IMR-90 (cell line): ENCODE data around the gene ONECUT1. TPM values are rescaled to one million over a fixed set of nuclear protein-coding genes. Genes with fewer than 3 reads are reported as not detected.

Source experiments
- ATAC-seq: fragments of 200-7000 bp; cut with Tn5 transposase; 2 replicates; pipeline ENCODE4 v1.9.1; 2020; ENCODE audit warnings: low read depth, mild to moderate bottlenecking, moderate library complexity
- BruUV-seq: library from RNA; stranded (reverse); fragments of 400-500 nt; replicated peaks from 2 replicates; lab custom pipeline; 2021; lab: Mats Ljungman, UMichigan
- CTCF ChIA-PET: fragments of 300-600 bp; formaldehyde crosslinking; extraction: SDS; loops from one replicate; lab custom pipeline; 2021; ENCODE audit warnings: antibody characterized with exemption; lab: Yijun Ruan, JAX
- POLR2A ChIA-PET: fragments of 300-600 bp; sonication (Branson Sonifier 250); formaldehyde crosslinking; loops from one replicate; lab custom pipeline; 2022; ENCODE audit warnings: antibody characterized with exemption; ENCODE audit not compliant: unreplicated experiment; lab: Charles Lee
- DNase-seq: peaks from one replicate; pipeline ENCODE4 v3.0.0; 2013
- H2AFZ ChIP-seq: replicated peaks from 2 replicates; pipeline ENCODE3; 2013; ENCODE audit warnings: low read length, mild to moderate bottlenecking; ENCODE audit not compliant: poor library complexity
- H2AK5ac ChIP-seq: 2 replicates; pipeline ENCODE4 v1.6.1; 2013; ENCODE audit warnings: low read depth, low read length, inconsistent platforms
- H2AK9ac ChIP-seq: replicated peaks from 2 replicates; pipeline ENCODE3; 2013; ENCODE audit warnings: mild to moderate bottlenecking, low read depth, low read length, moderate library complexity; ENCODE audit not compliant: poor library complexity
- H2BK120ac ChIP-seq: 2 replicates; pipeline ENCODE4 v1.6.1; 2013; ENCODE audit warnings: low read depth, low read length, inconsistent platforms
- H2BK15ac ChIP-seq: 3 replicates; pipeline ENCODE4 v1.6.1; 2013; ENCODE audit warnings: low read depth, low read length, inconsistent platforms
- H2BK20ac ChIP-seq: 2 replicates; pipeline ENCODE4 v1.6.1; 2013; ENCODE audit warnings: low read depth, mild to moderate bottlenecking, inconsistent platforms, low read length, moderate library complexity
- H2BK5ac ChIP-seq: 2 replicates; pipeline ENCODE4 v1.6.1; 2013; ENCODE audit warnings: mild to moderate bottlenecking, low read depth, low read length, inconsistent platforms; ENCODE audit not compliant: poor library complexity, severe bottlenecking
- H3K14ac ChIP-seq: replicated peaks from 2 replicates; pipeline ENCODE4 v1.6.1; 2013; ENCODE audit warnings: low read depth, low read length, inconsistent platforms
- H3K18ac ChIP-seq: 2 replicates; pipeline ENCODE4 v1.6.1; 2013; ENCODE audit warnings: low read depth, low read length, control low read depth
- H3K23ac ChIP-seq: 2 replicates; pipeline ENCODE4 v1.6.1; 2013; ENCODE audit warnings: low read depth, low read length, inconsistent platforms
- H3K27ac ChIP-seq: 2 replicates; pipeline ENCODE4 v1.5.1; 2013; ENCODE audit warnings: mild to moderate bottlenecking, control low read depth, low read length; ENCODE audit not compliant: insufficient read depth
- H3K27me3 ChIP-seq: 2 replicates; pipeline ENCODE4 v1.6.1; 2013; ENCODE audit warnings: low read length; ENCODE audit not compliant: control insufficient read depth, insufficient read depth
- H3K36me3 ChIP-seq: 2 replicates; pipeline ENCODE4 v1.6.1; 2013; ENCODE audit warnings: low read length, mixed read lengths; ENCODE audit not compliant: control insufficient read depth, insufficient read depth
- H3K4ac ChIP-seq: 2 replicates; pipeline ENCODE4 v1.6.1; 2013; ENCODE audit warnings: low read depth, low read length, inconsistent platforms
- H3K4me1 ChIP-seq: 2 replicates; pipeline ENCODE4 v1.6.1; 2013; ENCODE audit warnings: low read length, mixed read lengths; ENCODE audit not compliant: control insufficient read depth, insufficient read depth
- H3K4me2 ChIP-seq: 2 replicates; pipeline ENCODE4 v1.6.1; 2013; ENCODE audit warnings: low read depth, mild to moderate bottlenecking, control low read depth, low read length, moderate library complexity
- H3K4me3 ChIP-seq: 2 replicates; pipeline ENCODE4 v1.5.1; 2013; ENCODE audit warnings: low read depth, mild to moderate bottlenecking, control low read depth, low read length, moderate library complexity; ENCODE audit not compliant: insufficient read depth
- H3K56ac ChIP-seq: 2 replicates; pipeline ENCODE4 v1.6.1; 2013; ENCODE audit warnings: low read length, inconsistent platforms; ENCODE audit not compliant: insufficient read depth; ENCODE audit errors: extremely low read depth
- H3K79me1 ChIP-seq, 2 experiments: 2 replicates each; pipeline ENCODE4 v1.6.1; 2013; ENCODE audit warnings: low read length in 2 of 2, inconsistent platforms in 1 of 2, low read depth in 1 of 2
- H3K9ac ChIP-seq: 2 replicates; pipeline ENCODE4 v1.6.1; 2013; ENCODE audit warnings: low read depth, low read length, control low read depth
- H3K9me1 ChIP-seq: 2 replicates; pipeline ENCODE4 v1.6.1; 2013; ENCODE audit warnings: low read length, inconsistent platforms; ENCODE audit not compliant: insufficient read depth
- H3K9me3 ChIP-seq: 2 replicates; pipeline ENCODE4 v1.6.1; 2013; ENCODE audit warnings: low read length; ENCODE audit not compliant: control insufficient read depth, insufficient read depth
- H4K20me1 ChIP-seq: 2 replicates; pipeline ENCODE4 v1.6.1; 2013; ENCODE audit warnings: low read length, inconsistent platforms; ENCODE audit not compliant: insufficient read depth
- H4K5ac ChIP-seq: 2 replicates; pipeline ENCODE4 v1.6.1; 2013; ENCODE audit warnings: mild to moderate bottlenecking, low read depth, low read length, control low read depth
- H4K8ac ChIP-seq, 2 experiments: 2 replicates each; pipeline ENCODE4 v1.6.1; 2013; ENCODE audit warnings: low read depth in 2 of 2, low read length in 2 of 2, control low read depth in 1 of 2, inconsistent platforms in 1 of 2
- H4K91ac ChIP-seq: 2 replicates; pipeline ENCODE4 v1.6.1; 2013; ENCODE audit warnings: low read depth, low read length, inconsistent platforms; ENCODE audit not compliant: insufficient read depth
- MAFK ChIP-seq: IDR thresholded peaks from 2 replicates; pipeline ENCODE4 v1.6.1; 2012; ENCODE audit warnings: low read depth, low read length, improper control_type of control experiment
- MAZ ChIP-seq: IDR thresholded peaks from 2 replicates; pipeline ENCODE4 v1.6.1; 2012; ENCODE audit warnings: low read depth, mild to moderate bottlenecking, low read length, improper control_type of control experiment, moderate library complexity, borderline replicate concordance
- POLR2A ChIP-seq: IDR thresholded peaks from 2 replicates; pipeline ENCODE4 v1.6.1; 2012; ENCODE audit warnings: mild to moderate bottlenecking, low read depth, low read length
- SMC3 ChIP-seq: fragments of 150-350 bp; IDR thresholded peaks from 2 replicates; pipeline ENCODE4 v1.6.1; 2016; ENCODE audit warnings: low read depth, mild to moderate bottlenecking, antibody characterized with exemption, low read length, moderate library complexity
- WGBS, 2 experiments: methylation state at CpG; one replicate each; pipeline versions ENCODE4 v1.1.5 to v1.1.7; 2013; ENCODE audit warnings: missing lambda C conversion rate in 2 of 2; ENCODE audit not compliant: insufficient read length in 1 of 2; ENCODE audit errors: extremely low coverage in 2 of 2; 5-methylcytosine and 5-hydroxymethylcytosine counted together
- dilution Hi-C: fragments of 300-500 bp; cut with HindIII; formaldehyde crosslinking; loops from one replicate; pipeline ENCODE4 v1.14.3; 2018; ENCODE audit warnings: low sequenced_read_pairs; ENCODE audit not compliant: unreplicated experiment
- in situ Hi-C: fragments of 300-500 bp; cut with MboI; formaldehyde crosslinking; loops from 3 replicates; pipeline ENCODE4 v1.14.3; 2019; ENCODE audit warnings: low sequenced_read_pairs, inconsistent platforms, mixed read lengths
- intact Hi-C: fragments of 100-400 bp; cut with micrococcal nuclease; formaldehyde crosslinking; loops from 2 replicates; pipeline ENCODE4 v1.10.0; 2022
- polyA plus RNA-seq, 3 experiments: library from polyadenylated mRNA; depleted of rRNA; stranded (reverse); fragments of >200 nt; gene quantifications; 2 replicates each; pipeline ENCODE4 v1.2.3, GENCODE V29; 2012; ENCODE audit warnings: low replicate concordance in 1 of 3
- total RNA-seq: library from RNA; depleted of rRNA; stranded (reverse); fragments of >200 nt; gene quantifications from 2 replicates; pipeline ENCODE4 v1.2.3, GENCODE V29; 2012

ONECUT1 gene
- total and polyA plus RNA-seq, 2 of the 4 experiments (the other 2 are of a cell fraction), result not detected

DNA sequence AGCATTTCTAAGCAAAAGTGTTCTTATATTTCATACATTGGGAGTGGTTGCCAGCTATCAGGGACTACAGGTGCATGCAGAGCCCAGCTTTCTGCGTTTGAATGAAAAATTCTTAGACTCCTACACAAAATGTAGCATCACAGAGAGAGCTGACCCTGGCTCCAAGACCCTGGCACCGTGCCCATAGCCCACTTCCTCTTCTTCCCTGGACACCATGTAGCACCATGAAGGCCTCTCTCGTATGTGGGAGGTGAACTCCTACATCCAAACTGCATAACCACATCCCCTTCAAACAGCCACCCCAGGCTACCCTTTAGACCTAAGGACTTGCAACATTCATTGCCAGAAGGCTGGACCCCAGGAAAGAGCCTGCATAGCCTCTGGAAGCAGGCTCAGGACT lies 75.2 kb downstream of the ONECUT1 start:
- dilution Hi-C loops, result no loop called here
- no TSS peak for BruUV-seq
- DNase-seq, result no peak

More for the DNA sequence above, 75.2 kb downstream of the ONECUT1 start:
- H4K91ac ChIP-seq, result no peak overlapping the region
- H3K9me1 ChIP-seq, result no peaks in the 10 kb centered on the region
- H2AFZ ChIP-seq, result no peak overlapping the region
- no peak overlapping the region for H3K27ac ChIP-seq
- H3K18ac ChIP-seq, result no peak overlapping the region
- H3K79me1 ChIP-seq, result no peaks in the 10 kb centered on the region
- no peak overlapping the region for H3K4ac ChIP-seq
- no peak overlapping the region for H2BK15ac ChIP-seq
- WGBS, 2 experiments, result no CpG with 5 or more reads among the region's 3 CpGs
- no peaks in the 10 kb centered on the region for H3K36me3 ChIP-seq
- H2BK120ac ChIP-seq, result no peak overlapping the region
- no peak overlapping the region for H2BK20ac ChIP-seq
- H3K9ac ChIP-seq, result no peak overlapping the region
- H3K56ac ChIP-seq, result no peak overlapping the region
- TF ChIP-seq POLR2A (no peak), MAZ (no peak), MAFK (no peak), SMC3 (no peak)
- H4K8ac ChIP-seq, result no peak overlapping the region
- H4K5ac ChIP-seq, result no peak overlapping the region
- ChIA-PET CTCF (no interaction called here), POLR2A (no interaction called here)
- no peak overlapping the region for H3K23ac ChIP-seq
- no peaks in the 10 kb centered on the region for H3K4me1 ChIP-seq
- H2AK9ac ChIP-seq, result no peak overlapping the region
- H3K27me3 ChIP-seq, result peaks cover 9% of the 10 kb centered on the region
- H2AK5ac ChIP-seq, result no peak overlapping the region
- H3K4me2 ChIP-seq, result no peak overlapping the region
- no peak overlapping the region for H3K4me3 ChIP-seq
- no peak overlapping the region for H2BK5ac ChIP-seq
- H3K14ac ChIP-seq, result no peak overlapping the region
- no peaks in the 10 kb centered on the region for H3K9me3 ChIP-seq
- ATAC-seq, result no peak
- intact Hi-C loops (no loop called here), in situ Hi-C loops (no loop called here)
- no peaks in the 10 kb centered on the region for H4K20me1 ChIP-seq
